DMS79 treated with DMSO at 0.1 percent for 48 hours (cell line): Measurements from ENCODE around the gene MCU.
"Not testable (repeated sequence)": the region's sequence is repeated elsewhere in the genome, so short reads cannot be mapped to it uniquely, and the experiment has no call there.

Experiments
- DNase-seq: peaks from one replicate; lab custom pipeline; 2025; lab: John Stamatoyannopoulos, UW

Gene MCU

GRCh38 chr10:72903941-72904446, 212.1 kb downstream of the MCU start:
- not testable (repeated sequence) for DNase-seq

DNA sequence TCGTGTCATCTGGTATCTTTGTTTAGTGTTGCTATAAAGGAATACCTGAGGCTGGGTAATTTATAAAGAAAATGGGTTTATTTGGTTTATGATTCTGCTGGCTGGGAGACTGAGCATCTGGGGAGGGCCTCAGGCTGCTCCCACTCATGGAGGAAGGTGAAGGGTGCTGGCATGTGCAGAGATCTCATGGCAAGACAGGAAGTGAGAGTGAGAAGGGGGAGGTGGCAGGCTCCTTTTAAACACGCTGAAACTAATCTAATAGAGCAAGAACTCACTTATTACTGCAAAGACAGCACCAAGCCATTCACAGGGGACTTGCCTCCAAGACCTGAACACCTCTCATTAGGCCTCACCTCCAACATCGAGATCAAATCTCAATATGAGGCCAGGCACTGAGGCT, 212.9 kb downstream of the MCU start:
- no peak for DNase-seq

DNA sequence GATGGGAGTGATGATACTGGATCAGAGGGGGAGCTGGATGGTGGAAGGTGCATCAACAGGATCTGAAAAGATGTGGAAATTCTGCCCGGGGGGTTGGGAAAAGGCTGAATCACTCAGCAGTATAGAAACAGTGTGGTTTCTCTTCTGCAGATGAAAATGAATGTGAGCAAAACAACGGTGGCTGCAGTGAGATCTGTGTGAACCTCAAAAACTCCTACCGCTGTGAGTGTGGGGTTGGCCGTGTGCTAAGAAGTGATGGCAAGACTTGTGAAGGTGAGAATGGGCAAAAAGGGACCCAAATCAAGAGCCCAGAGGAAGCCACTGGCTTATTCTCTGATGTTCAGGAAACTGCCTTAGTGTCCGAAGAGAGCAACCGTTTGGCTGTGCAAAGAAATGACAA, 214.5 kb downstream of the MCU start:
- DNase-seq = no peak

DNA sequence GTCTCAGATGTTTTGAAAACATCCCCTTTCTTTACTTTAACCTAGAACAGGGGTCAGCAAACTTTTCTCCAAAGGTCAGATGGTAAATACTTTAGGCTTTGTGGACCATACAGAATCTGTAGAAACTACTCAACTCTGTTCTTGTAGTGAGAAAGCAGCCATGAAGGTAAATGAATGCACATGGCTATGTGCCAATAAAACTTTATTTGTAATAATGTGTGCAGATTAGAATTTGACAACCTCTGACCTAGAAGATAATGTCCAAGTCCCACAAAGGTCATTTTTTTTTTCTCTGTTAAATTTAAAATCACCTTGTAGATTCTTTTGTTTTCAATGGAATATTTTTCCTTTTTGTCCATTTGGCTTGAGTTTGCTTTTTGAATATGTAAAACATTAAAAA, 218.8 kb downstream of the MCU start:
- no peak for DNase-seq

DNA sequence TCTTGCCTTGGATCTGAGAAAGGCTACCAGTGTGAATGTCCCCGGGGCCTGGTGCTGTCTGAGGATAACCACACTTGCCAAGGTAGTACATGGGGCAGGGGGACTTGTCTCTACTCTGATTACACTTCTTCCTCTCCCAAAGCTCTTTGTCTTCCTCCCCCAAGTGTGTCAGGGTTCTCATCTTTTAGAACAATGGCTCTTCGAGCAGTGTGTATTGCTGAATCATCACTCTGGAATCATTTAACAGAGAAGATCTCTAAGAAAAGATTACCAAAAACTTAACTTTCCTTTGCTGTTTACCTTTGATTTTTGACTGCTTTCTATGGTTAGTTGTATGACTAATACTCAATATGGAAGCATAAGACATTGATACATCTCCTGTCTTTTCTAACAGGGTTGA, 219.8 kb downstream of the MCU start:
- no peak for DNase-seq

GRCh38 chr10:72912736-72913135, 220.8 kb downstream of the MCU start:
- no peak for DNase-seq

- DNase-seq = no peak
Observed at GRCh38 chr10:72913287-72913686, 221.3 kb downstream of the MCU start.

DNA sequence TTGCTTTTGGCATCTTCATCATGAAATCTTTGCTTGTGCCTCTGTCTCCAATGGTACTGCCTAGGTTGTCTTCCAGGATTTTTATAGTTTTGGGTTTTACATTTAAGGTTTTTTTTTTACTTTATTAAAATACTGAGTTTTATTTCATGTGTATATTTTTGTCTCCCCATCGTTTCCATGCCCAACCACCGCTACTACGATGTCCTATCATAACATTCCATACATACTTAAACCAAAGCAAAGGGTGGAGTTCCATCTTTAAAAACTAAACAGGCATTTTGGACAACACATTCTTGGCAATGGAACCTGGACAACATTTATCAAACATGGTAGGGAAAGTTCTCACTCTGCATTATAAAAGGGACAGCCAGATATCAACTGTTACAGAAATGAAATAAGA, 225.3 kb downstream of the MCU start:
- not testable (repeated sequence) for DNase-seq

GRCh38 chr10:72917803-72918332, 225.9 kb downstream of the MCU start:
- not testable (repeated sequence) for DNase-seq

DNA sequence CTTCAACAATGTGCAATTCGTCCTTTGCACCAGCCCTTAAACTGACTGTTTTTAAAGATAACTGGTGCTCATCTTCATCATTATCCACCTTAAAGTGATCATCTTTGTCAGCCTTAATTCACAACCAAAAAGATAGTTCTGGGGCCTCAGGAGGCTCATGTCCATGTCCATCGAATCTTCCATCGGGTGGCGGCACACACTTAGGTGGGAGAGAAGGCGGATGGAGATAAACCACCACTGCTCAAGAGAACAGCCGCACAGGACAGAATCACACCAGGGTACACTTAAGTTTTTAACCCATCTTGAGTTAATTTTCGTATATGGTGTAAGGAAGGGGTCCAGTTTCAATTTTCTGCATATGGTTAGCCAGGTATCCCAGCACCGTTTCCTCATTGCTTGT, 226.4 kb downstream of the MCU start:
- no peak for DNase-seq

- not testable (repeated sequence) for DNase-seq
Observed at GRCh38 chr10:72921147-72921683, 229.3 kb downstream of the MCU start.

- no peak for DNase-seq
Observed at GRCh38 chr10:72924351-72924750, 232.4 kb downstream of the MCU start.

DNA sequence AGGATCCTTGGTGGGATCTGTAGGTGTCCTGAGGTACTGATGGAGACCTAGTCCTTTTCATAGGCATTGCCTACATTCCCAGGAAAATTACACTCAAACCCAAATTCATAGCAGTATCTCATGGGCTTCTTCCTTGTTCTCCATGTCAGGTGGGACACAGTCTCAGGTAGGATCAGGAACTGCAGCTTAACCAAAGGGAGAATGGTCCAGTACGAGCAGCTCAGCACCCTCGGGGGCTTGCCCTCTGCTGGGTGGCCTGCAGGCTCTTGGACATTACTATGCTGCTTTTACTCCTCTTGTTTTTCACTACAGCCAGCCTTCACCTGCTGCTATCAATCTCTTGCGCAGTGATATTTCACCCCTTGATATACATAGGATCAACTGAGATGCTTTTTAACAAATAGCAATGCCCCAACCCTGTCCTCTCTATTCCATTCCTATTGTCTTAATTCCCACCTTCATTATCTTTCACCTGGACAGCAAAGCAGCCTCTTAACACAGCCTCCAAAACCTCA, 234.1 kb downstream of the MCU start:
- DNase-seq = no peak

DNA sequence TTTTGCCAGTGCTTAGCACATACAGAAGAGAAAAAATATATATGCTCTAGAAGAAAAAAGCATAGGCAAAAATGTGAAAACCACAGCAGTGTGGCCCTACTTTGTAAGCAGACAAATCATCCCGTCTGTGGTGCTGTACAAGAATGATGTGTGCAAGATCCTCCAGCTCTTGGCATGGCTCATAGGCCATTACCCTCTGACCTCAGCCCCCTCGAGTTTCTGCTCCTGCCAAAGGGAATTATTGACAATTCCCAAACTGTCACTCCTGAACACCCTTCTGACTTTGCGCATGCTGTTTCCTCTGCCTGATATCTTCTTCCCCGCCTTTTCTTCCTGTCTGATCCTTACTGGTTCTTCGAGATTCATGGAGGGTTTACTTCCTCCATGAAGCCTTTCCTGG, 235.5 kb downstream of the MCU start:
- DNase-seq = no peak

GRCh38 chr10:72928798-72929197, 236.9 kb downstream of the MCU start:
- no peak for DNase-seq

GRCh38 chr10:72930276-72930675, 238.3 kb downstream of the MCU start:
- no peak for DNase-seq

DNA sequence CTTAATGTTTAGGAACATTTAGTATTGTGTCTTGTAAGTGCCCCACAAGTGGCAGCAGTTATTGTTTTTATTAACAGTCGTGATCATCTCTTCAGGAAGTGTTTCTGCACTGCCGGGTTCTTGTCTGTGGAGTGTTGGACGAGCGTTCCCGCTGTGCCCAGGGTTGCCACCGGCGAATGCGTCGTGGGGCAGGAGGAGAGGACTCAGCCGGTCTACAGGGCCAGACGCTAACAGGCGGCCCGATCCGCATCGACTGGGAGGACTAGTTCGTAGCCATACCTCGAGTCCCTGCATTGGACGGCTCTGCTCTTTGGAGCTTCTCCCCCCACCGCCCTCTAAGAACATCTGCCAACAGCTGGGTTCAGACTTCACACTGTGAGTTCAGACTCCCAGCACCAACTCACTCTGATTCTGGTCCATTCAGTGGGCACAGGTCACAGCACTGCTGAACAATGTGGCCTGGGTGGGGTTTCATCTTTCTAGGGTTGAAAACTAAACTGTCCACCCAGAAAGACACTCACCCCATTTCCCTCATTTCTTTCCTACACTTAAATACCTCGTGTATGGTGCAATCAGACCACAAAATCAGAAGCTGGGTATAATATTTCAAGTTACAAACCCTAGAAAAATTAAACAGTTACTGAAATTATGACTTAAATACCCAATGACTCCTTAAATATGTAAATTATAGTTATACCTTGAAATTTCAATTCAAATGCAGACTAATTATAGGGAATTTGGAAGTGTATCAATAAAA, 240.5 kb downstream of the MCU start:
- DNase-seq = no peak

GRCh38 chr10:72935361-72935760, 243.4 kb downstream of the MCU start:
- no peak for DNase-seq
